ENCODE results near the gene FOXF1. TPM values are rescaled to one million over a fixed set of nuclear protein-coding genes. Genes with fewer than 3 reads are reported as not detected.

FOXF1 gene
- total RNA-seq, 4 donors from 2014 or later, result 10.8 to 44.1 (median 23.4) TPM

DNA sequence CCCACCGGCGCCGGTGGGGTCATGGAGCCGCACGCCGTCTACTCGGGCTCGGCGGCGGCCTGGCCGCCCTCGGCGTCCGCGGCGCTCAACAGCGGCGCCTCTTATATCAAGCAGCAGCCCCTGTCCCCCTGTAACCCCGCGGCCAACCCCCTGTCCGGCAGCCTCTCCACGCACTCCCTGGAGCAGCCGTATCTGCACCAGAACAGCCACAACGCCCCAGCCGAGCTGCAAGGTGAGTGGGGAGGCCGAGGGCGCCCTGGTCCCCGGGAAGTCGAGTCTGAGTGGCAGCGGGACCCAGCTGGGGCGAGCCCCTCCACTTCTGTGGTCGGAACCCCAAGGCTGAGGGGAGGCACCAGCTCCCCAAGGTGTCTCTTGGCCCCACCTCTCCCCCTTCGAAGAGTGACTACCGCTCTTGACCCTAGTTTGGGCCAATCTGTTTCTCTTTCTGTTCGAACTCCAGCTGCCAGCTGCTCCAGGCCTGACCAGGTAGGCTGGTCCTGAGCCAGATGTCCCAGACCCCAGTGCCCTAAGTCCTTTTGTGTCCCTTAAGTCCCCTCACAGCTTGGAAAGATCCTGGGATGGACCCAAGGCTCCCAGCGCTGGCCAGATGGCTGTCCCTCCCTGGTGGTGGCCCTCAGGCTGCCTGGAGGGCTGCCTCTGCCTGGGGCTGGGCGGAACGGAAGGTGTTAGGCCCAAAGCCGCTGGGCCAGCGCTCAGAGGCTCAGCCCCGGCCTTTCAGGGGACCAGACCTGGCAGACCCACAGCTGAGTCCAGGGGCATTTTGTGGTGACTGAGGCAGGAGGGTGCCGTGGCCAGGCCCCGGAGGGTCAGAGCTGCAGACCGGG is 1.2 kb downstream of the FOXF1 start:
- Histone ChIP-seq H3K4me3 (peak overlapping the region; percentile 47 to 69 (median 56)), H3K27ac (peak overlapping the region; percentile 94 to 99 (median 96)), H3K27me3 (peaks cover 100% of the 10 kb centered on the region), H3K4me1 (peaks cover 0 to 20% (median 4%) of the 10 kb centered on the region in 4 donors), H3K9me3 (no peaks in the 10 kb centered on the region), H3K36me3 (no peaks in the 10 kb centered on the region)
- intact Hi-C loops (cut with DNase I; ENCODE audit: low total_unique reads), result loop anchor here (5.0 kb wide), 2 partner anchors 49 to 149 kb away; no protein-coding TSS in a partner anchor
- no peak for DNase-seq
- no peak for TF ChIP-seq POLR2AphosphoS5 (IDR thresholded peaks at IDR 0.05)
- TF ChIP-seq EP300 (IDR thresholded peaks at IDR 0.05; ENCODE audit: low read depth), result no peak
- TF ChIP-seq, protein P1, sequence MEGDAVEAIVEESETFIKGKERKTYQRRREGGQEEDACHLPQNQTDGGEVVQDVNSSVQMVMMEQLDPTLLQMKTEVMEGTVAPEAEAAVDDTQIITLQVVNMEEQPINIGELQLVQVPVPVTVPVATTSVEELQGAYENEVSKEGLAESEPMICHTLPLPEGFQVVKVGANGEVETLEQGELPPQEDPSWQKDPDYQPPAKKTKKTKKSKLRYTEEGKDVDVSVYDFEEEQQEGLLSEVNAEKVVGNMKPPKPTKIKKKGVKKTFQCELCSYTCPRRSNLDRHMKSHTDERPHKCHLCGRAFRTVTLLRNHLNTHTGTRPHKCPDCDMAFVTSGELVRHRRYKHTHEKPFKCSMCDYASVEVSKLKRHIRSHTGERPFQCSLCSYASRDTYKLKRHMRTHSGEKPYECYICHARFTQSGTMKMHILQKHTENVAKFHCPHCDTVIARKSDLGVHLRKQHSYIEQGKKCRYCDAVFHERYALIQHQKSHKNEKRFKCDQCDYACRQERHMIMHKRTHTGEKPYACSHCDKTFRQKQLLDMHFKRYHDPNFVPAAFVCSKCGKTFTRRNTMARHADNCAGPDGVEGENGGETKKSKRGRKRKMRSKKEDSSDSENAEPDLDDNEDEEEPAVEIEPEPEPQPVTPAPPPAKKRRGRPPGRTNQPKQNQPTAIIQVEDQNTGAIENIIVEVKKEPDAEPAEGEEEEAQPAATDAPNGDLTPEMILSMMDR (IDR thresholded peaks at IDR 0.05), result no peak
- no peak for TF ChIP-seq POLR2A (IDR thresholded peaks at IDR 0.05)
- in situ Hi-C loops (cut with MboI; ENCODE audit: low pct_ligation_motif_present in 1 of 4, low pct_unique_long_range_greater_than_20kb in 1 of 4, low sequenced_read_pairs in 3 of 4), result loop anchor here (5.0 to 25.0 kb wide), 6 partner anchors 169 to 699 kb away; no protein-coding TSS in a partner anchor
- 19% methylated on average over 41 of the region's 44 CpGs; no CpG with 5 or more reads in 1 of the 2 donors for WGBS, 2 donors (ENCODE audit: low coverage in 1 of 2)

DNA sequence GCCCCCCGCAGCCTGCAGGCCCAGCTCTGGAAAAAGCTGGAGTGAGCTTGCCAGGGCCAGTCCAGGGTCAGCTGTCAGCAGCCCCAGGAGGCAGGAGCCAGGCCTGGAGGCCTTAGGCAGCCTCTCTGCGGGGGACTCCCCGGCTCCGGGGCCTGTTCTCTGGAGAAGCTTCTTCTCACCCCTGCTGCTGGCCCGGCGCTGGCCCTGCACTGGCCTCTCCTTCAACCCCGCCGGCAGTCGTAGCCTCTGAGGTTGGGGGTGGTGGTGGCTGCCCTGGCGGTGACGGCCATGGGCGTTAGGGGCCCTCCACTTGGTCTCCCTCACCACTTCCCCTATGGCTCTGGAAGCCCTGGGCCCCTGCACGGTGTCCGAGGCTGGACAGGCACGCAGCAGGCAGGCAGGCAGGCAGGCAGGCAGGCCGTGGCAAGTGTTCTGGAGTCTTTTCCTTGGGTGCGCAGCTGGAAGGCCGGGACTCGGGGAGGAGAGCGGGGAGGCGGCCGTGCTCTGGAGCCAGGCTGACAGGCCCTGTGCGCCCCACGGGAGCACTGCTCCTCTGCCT is 2.1 kb downstream of the FOXF1 start:
- H3K27me3 ChIP-seq, result peaks cover 100% of the 10 kb centered on the region
- H3K27ac ChIP-seq, result peak overlapping the region; percentile 94 to 99 (median 96)

DNA sequence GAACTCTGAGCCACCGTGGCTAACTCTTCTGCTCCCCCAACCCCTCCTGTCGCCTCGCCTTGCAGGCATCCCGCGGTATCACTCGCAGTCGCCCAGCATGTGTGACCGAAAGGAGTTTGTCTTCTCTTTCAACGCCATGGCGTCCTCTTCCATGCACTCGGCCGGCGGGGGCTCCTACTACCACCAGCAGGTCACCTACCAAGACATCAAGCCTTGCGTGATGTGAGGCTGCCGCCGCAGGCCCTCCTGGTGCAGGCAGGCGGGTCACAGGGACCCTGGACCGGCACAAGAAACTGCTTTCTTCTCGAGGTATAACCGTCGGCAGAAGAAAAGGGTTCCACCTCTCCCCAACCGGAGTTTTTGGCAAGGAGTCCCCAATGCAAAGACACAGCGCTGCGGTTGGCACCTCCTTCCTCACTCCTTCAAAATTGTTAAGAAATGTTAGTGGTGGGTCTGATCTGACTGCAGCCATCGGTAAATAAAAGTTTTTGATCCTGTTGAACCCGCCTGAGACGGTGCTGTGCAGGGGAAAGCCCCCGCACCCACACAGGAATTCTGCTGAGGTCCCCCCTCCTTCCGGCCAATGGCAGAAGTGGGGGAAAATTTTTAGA is 2.6 kb downstream of the FOXF1 start:
- WGBS, 2 donors (ENCODE audit: low coverage in 1 of 2), result 11 to 20% methylated on average over 5 to 29 of the region's 29 CpGs
- intact Hi-C loops (cut with DNase I; ENCODE audit: low total_unique reads), result loop anchor here (5.0 kb wide), 2 partner anchors 51 to 151 kb away; no protein-coding TSS in a partner anchor
- peak overlapping the region; percentile 94 to 99 (median 96) for H3K27ac ChIP-seq
- peak overlapping the region; percentile 47 to 69 (median 56) for H3K4me3 ChIP-seq
- in situ Hi-C loops (cut with MboI; ENCODE audit: low pct_ligation_motif_present in 1 of 4, low pct_unique_long_range_greater_than_20kb in 1 of 4, low sequenced_read_pairs in 3 of 4), result loop anchor here (5.0 to 25.0 kb wide), 6 partner anchors 171 to 701 kb away; no protein-coding TSS in a partner anchor
- H3K4me1 ChIP-seq, result peaks cover 0 to 21% (median 4%) of the 10 kb centered on the region in 4 donors
- TF ChIP-seq POLR2A (IDR thresholded peaks at IDR 0.05), result no peak
- TF ChIP-seq, protein P1 (IDR thresholded peaks at IDR 0.05), result no peak
- no peak for TF ChIP-seq EP300 (IDR thresholded peaks at IDR 0.05; ENCODE audit: low read depth)
- TF ChIP-seq POLR2AphosphoS5 (IDR thresholded peaks at IDR 0.05), result peak in 1 of 3 donors; percentile 3
- H3K27me3 ChIP-seq, result peaks cover 98% of the 10 kb centered on the region
- H3K9me3 ChIP-seq, result no peaks in the 10 kb centered on the region
- DNase-seq, result no peak
- no peaks in the 10 kb centered on the region for H3K36me3 ChIP-seq

More for the DNA sequence above, 2.1 kb downstream of the FOXF1 start:
- TF ChIP-seq EP300 (IDR thresholded peaks at IDR 0.05; ENCODE audit: low read depth), result no peak
- TF ChIP-seq POLR2A (IDR thresholded peaks at IDR 0.05), result no peak
- TF ChIP-seq POLR2AphosphoS5 (IDR thresholded peaks at IDR 0.05), result no peak
- TF ChIP-seq, protein P1 (IDR thresholded peaks at IDR 0.05), result no peak
- intact Hi-C loops (cut with DNase I; ENCODE audit: low total_unique reads) (loop anchor here (5.0 kb wide), 2 partner anchors 50 to 150 kb away; no protein-coding TSS in a partner anchor), in situ Hi-C loops (cut with MboI; ENCODE audit: low pct_ligation_motif_present in 1 of 4, low pct_unique_long_range_greater_than_20kb in 1 of 4, low sequenced_read_pairs in 3 of 4) (loop anchor here (5.0 to 25.0 kb wide), 6 partner anchors 170 to 700 kb away; no protein-coding TSS in a partner anchor)
- DNase-seq, result no peak
- Histone ChIP-seq H3K4me3 (peak overlapping the region; percentile 47 to 69 (median 56)), H3K36me3 (no peaks in the 10 kb centered on the region), H3K9me3 (no peaks in the 10 kb centered on the region), H3K4me1 (peaks cover 0 to 20% (median 4%) of the 10 kb centered on the region in 4 donors)
- 18% methylated on average over 16 of the region's 24 CpGs; no CpG with 5 or more reads in 1 of the 2 donors for WGBS, 2 donors (ENCODE audit: low coverage in 1 of 2)
